ENCODE data around the gene BABAM2. TPM values are rescaled to one million over a fixed set of nuclear protein-coding genes. Genes with fewer than 3 reads are reported as not detected.

BABAM2 gene
- total and polyA plus RNA-seq, 10 of the 15 experiments (the other 5 are each of a cell fraction or from before 2014, with no cell fraction given) = 30.7 to 59.9 (median 44.5) TPM

- intact Hi-C loops (cut with micrococcal nuclease; ENCODE audit: unreplicated experiment) = no loop called here
- ATAC-seq (no peak; the same call in 2 of the 3 replicates), FAIRE-seq (no peak), DNase-seq (ENCODE audit: low read depth, low spot score) (no peak)
- SMC1A ChIA-PET (ENCODE audit: uncharacterized antibody, unreplicated experiment) = no interaction called here
- RAD21 ChIA-PET (ENCODE audit: unreplicated experiment) = no interaction called here
- Histone ChIP-seq H3K9me3 (replicated peaks; ENCODE audit: control insufficient read depth, insufficient read depth, low read length) (no peaks in the 10 kb centered on the region), H4K20me1 (ENCODE audit: control insufficient read depth, insufficient read depth) (no peaks in the 10 kb centered on the region), H3K9ac (ENCODE audit: control insufficient read depth, insufficient read depth, low read length) (no peak overlapping the region), H3K27me3 (replicated peaks in 1 of 2; ENCODE audit: control insufficient read depth in 2 of 2, insufficient read depth in 2 of 2, low read length in 1 of 2) (peaks cover 0 to 2% of the 10 kb centered on the region in 2 experiments; a peak in 2 of 4 replicates), H3K4me2 (ENCODE audit: control insufficient read depth, insufficient read depth) (no peak overlapping the region), H3K4me1 (ENCODE audit: control insufficient read depth, insufficient read depth, low read length) (no peaks in the 10 kb centered on the region), H3K4me3 (no peak overlapping the region), H3K27ac (ENCODE audit: control insufficient read depth, insufficient read depth) (no peak overlapping the region), H3K36me3 (ENCODE audit: control insufficient read depth in 2 of 2, insufficient read depth in 2 of 2, low read length in 1 of 2) (no peaks in the 10 kb centered on the region), H3K79me2 (ENCODE audit: control insufficient read depth, insufficient read depth, low read length) (no peaks in the 10 kb centered on the region), H2AFZ (ENCODE audit: control insufficient read depth, low read depth, low read length) (no peak overlapping the region)
- in situ Hi-C loops (cut with MboI) = no loop called here
- POLR2A ChIA-PET = no interaction called here
- no TSS peak for BruUV-seq (replicated peaks)
- WGBS (ENCODE audit: insufficient coverage, insufficient replicate concordance, low lambda C conversion rate, missing lambda C conversion rate) = 40% methylated on average over 7 of the region's 7 CpGs
- CTCF ChIA-PET = no interaction called here
- no peak for TF ChIP-seq NFYA (IDR thresholded peaks at IDR 0.05; ENCODE audit: borderline replicate concordance, low read depth, low read length)
- TF ChIP-seq ZNF592 (IDR thresholded peaks at IDR 0.05) = no peak
- TF ChIP-seq E4F1 (IDR thresholded peaks at IDR 0.05; ENCODE audit: borderline replicate concordance, partially characterized antibody) = no peak
- TF ChIP-seq EED (IDR thresholded peaks at IDR 0.05; ENCODE audit: low read depth) = no peak
- TF ChIP-seq ASH2L (IDR thresholded peaks at IDR 0.05; ENCODE audit: borderline replicate concordance, low read depth) = no peak
- TF ChIP-seq SREBF2 (IDR thresholded peaks at IDR 0.05; ENCODE audit: low read length) = no peak
- no peak for TF ChIP-seq ZBTB4 (CRISPR knock-in tag; IDR thresholded peaks at IDR 0.05)
- no peak for TF ChIP-seq WRNIP1 (IDR thresholded peaks at IDR 0.05; ENCODE audit: borderline replicate concordance, low read depth, low read length)
- TF ChIP-seq MAX (IDR thresholded peaks at IDR 0.05; ENCODE audit: low read depth, low read length) = no peak
- no peak for TF ChIP-seq CBFB (IDR thresholded peaks at IDR 0.05; ENCODE audit: low read depth)
- TF ChIP-seq ZNF24 (IDR thresholded peaks at IDR 0.05) = no peak
- TF ChIP-seq CREB1 (IDR thresholded peaks at IDR 0.05; ENCODE audit: low read depth) = no peak
- no peak for TF ChIP-seq ZBED1 (IDR thresholded peaks at IDR 0.05; ENCODE audit: borderline replicate concordance)
- no peak for TF ChIP-seq FOS (IDR thresholded peaks at IDR 0.05; ENCODE audit: borderline replicate concordance, extremely low read depth, insufficient read length)
Measured at GRCh38 chr2:28382755-28383154, 492.2 kb downstream of the BABAM2 start.
